ENCODE data around the gene FLT4.

FLT4 gene

DNA sequence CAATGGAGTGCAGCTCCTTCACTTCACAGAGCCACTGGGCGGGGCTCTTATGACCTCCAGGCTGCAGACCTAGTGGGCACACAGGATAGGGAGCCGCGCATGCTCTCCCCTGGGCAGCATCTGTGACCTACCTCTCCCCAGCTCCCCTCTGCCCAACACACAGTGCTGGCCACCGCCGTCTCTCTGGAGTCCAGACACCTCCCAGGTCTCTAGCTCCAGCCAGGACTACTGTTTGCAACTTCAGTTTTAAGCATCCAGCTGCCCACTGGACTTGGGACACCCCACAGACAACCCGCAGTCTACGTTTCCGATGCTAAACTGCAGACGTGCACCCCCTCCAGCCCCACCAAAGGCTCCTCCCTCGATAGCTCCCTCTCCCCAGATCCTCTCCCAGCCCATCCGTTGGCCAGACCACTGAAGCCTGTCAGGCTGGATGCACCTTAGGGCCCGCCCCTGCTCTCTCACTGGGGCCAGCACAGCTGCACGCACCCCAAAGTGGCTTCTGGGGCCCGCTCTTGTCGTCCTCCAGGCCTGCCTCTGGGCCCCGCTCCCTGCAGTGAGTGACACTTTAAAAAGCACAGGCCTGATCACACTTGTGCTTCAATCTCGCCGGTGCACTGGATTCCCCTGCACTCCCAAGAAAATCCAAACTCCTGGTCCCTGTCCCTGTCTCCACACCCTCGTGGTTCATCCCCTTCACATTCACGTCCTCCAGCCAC lies 11.3 kb downstream of the FLT4 start:
- no peak for DNase-seq (ENCODE audit: low spot score)
- TF ChIP-seq, protein P1, sequence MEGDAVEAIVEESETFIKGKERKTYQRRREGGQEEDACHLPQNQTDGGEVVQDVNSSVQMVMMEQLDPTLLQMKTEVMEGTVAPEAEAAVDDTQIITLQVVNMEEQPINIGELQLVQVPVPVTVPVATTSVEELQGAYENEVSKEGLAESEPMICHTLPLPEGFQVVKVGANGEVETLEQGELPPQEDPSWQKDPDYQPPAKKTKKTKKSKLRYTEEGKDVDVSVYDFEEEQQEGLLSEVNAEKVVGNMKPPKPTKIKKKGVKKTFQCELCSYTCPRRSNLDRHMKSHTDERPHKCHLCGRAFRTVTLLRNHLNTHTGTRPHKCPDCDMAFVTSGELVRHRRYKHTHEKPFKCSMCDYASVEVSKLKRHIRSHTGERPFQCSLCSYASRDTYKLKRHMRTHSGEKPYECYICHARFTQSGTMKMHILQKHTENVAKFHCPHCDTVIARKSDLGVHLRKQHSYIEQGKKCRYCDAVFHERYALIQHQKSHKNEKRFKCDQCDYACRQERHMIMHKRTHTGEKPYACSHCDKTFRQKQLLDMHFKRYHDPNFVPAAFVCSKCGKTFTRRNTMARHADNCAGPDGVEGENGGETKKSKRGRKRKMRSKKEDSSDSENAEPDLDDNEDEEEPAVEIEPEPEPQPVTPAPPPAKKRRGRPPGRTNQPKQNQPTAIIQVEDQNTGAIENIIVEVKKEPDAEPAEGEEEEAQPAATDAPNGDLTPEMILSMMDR (IDR thresholded peaks at IDR 0.05; ENCODE audit: borderline replicate concordance, control extremely low read depth, extremely low read depth, insufficient read depth, missing control alignments): no peak
- in situ Hi-C loops (cut with MboI; ENCODE audit: low sequenced_read_pairs, unreplicated experiment): no loop called here

DNA sequence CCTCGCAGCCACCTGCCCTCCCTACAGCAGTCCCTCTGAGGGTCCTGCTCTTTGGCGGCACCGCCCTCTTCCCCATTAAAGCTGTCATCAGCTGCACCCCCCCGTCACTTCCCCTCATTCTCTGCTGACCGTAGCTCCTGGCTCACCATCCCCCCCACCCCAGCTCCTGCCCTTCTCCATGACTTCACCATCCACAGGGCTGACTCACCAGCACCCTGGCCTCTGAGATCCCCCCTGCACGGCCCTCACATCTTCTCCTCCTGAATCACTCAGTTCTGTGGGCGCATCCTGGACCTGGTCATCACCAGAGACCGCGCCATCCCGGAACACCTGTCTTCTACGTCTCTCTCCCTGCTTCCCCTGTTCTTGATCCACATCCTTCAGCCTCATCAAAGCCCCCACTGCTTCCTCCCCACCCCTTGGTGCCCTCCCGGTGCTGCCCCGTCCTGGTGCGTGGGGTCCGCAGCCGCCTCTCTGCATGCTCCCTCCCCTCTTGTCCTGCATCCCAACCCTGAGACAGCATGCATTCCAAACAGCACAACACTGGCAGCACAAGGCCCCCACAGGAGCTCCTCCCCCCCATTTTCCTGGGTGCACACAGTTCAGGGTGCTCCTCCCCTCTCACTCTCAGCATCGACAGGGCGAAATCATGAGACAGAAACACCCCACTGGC lies 12.9 kb downstream of the FLT4 start:
- TF ChIP-seq, protein P1 (IDR thresholded peaks at IDR 0.05; ENCODE audit: borderline replicate concordance, control extremely low read depth, extremely low read depth, insufficient read depth, missing control alignments): no peak
- no peak for DNase-seq (ENCODE audit: low spot score)
- in situ Hi-C loops (cut with MboI; ENCODE audit: low sequenced_read_pairs, unreplicated experiment): no loop called here

DNA sequence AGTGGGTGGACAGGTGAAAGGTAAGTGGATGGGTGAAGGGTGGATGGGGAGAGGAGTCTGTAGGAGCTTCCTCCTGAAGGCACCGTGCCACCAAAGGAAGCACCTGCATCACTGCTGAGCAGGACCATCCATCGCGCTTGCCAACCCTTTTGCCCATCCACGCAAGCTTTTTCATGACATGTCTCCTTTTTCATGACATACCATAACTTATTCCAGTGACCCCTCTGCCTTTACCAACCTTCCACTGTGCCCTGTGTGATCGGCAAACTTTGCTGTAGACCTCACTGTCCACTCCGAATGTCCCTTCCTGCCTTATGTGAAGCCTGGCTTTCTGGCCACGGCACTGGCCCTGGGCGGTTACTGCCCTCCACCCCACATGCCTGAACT lies 13.4 kb downstream of the FLT4 start:
- in situ Hi-C loops (cut with MboI; ENCODE audit: low sequenced_read_pairs, unreplicated experiment): no loop called here
- TF ChIP-seq, protein P1 (IDR thresholded peaks at IDR 0.05; ENCODE audit: borderline replicate concordance, control extremely low read depth, extremely low read depth, insufficient read depth, missing control alignments): no peak

DNA sequence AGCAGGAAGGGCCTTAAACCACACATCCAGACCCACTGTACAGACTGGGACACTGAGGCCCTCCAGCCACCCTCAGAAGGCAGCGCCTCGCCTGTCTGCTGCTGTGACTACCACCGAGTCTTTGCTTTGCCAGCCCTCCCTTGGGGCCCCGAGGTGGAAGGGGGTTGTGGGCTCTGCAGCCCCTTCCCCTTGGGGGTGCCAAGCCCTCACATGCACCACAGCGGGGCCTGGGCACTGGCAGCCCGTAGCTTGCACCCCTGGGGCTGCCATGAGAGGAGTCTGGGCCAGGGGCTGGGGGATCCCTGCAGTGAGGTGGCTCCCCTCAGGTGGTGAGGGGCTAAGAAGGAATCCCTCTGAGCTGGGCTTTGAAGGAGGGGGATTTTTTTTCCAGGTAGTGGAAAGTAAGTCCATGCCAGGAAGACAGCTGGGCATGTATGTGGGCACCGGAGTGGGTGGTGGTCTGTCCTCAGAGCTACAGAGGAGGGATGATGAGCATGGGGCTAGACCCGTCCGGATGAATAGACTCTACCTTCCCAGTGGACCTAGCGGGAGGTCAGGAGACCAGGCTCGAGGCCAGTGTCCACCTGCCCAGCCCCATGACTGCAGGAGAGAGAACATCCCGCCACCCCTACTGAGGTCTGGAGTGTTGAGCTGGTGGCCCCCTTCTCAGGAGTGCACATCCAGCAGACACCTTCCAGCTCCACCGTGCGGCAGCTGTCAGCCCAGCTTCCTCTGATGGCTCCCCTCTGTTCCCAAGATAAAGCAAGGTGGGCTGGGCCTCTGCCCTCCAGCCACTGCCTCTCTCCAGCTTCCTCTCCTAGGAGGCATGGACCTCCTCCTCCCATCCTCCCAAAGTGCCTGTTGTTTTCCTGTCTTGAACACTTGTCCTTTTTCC lies 15.9 kb downstream of the FLT4 start:
- TF ChIP-seq, protein P1 (IDR thresholded peaks at IDR 0.05; ENCODE audit: borderline replicate concordance, control extremely low read depth, extremely low read depth, insufficient read depth, missing control alignments): no peak
- in situ Hi-C loops (cut with MboI; ENCODE audit: low sequenced_read_pairs, unreplicated experiment): no loop called here
- DNase-seq (ENCODE audit: low spot score): no peak

More for the DNA sequence above, 13.4 kb downstream of the FLT4 start:
- DNase-seq (ENCODE audit: low spot score): no peak

DNA sequence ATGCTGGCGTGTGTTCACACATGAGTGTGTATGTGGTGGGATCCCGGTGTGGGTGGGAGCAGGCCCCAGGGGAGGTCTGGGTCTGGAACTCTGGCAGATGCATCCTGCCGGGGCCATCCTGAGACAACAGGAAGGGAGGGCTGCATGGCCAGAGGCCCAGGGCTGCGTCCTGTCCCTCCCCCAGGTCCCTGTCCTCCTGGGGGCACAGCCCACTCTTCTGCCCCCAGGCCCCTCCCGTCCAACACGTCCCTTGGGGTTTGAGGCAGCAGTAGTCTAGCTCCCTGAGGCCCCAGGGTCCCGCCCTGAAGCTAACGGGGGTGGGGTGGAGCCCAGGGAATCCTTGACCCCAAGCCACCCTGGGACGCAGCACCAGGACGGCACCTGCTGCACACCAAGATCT lies 16.6 kb downstream of the FLT4 start:
- TF ChIP-seq, protein P1 (IDR thresholded peaks at IDR 0.05; ENCODE audit: borderline replicate concordance, control extremely low read depth, extremely low read depth, insufficient read depth, missing control alignments): no peak
- DNase-seq (ENCODE audit: low spot score): no peak
- in situ Hi-C loops (cut with MboI; ENCODE audit: low sequenced_read_pairs, unreplicated experiment): no loop called here

Measured in GM13976 (cell line).